ENCODE measurements around the gene MTFMT. TPM values are rescaled to one million over a fixed set of nuclear protein-coding genes. Genes with fewer than 3 reads are reported as not detected.

Gene MTFMT
- total and polyA plus RNA-seq, 2 of the 13 experiments (the other 11 are each of a cell fraction or from before 2014, with no cell fraction given): 9.9 to 23.2 TPM

DNA sequence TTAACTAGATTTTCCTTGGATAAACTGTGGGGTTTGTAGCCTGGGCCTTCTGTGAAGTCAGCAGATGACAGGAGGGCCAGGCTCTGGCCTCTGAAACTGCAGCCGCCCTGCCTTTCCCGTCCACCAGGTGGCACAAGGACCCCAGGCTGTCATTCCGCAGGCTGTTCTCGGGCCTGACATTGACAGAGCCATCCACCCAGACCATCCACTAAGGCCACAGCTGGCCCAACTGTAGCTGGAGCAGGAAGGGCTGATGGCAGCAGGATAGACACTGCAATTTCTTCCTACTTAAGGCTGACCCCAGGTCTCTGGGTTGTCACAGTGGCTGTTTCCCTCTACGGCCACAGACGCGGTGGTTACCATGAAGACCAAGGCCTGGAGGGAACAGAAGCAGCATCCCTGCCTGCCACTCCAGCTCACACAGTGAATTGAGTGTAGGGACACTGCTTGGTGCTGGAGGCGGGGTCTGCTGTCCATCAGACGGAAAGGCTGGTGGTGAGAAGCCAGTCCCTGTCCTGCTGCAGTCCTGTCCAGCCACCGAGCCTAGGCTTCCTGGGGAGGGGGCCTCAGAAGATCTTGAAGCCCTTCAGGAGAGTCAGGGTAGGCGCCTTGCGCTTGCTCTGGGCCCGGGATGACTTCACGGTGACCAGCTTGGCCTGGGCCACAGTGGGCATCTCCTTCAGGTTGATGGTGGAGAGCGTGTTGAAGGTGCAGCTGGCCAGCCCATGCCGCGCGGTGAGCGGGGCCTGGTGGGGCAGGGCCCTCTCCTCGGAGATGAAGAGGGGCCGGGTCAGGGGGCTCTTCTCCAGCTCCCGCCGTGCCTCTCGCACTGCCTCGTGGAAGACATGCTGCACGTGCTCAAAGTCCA is 25.1 kb upstream of the MTFMT start (continued):
- TF ChIP-seq ZMYM3 (CRISPR knock-in tag; IDR thresholded peaks at IDR 0.05) (no peak), NR3C1 (CRISPR knock-in tag; IDR thresholded peaks at IDR 0.05) (no peak), MEIS1 (CRISPR knock-in tag; IDR thresholded peaks at IDR 0.05; ENCODE audit: borderline replicate concordance) (peak; percentile 53; the same call in 1 of the 2 replicates), KLF9 (CRISPR knock-in tag; IDR thresholded peaks at IDR 0.05; ENCODE audit: low read depth) (no peak), PHF5A (CRISPR knock-in tag; IDR thresholded peaks at IDR 0.05; ENCODE audit: low read depth, unreplicated experiment) (no peak), PHF21A (CRISPR knock-in tag; IDR thresholded peaks at IDR 0.05) (no peak), ZFP1 (CRISPR knock-in tag; IDR thresholded peaks at IDR 0.05) (no peak), MZF1 (CRISPR knock-in tag; IDR thresholded peaks at IDR 0.05; ENCODE audit: borderline replicate concordance) (no peak), TBX2 (CRISPR knock-in tag; IDR thresholded peaks at IDR 0.05; ENCODE audit: borderline replicate concordance) (0 out of 2 replicates have a peak, but pooled peaks have one; percentile 16), ZNF296 (CRISPR knock-in tag; conservative IDR thresholded peaks at IDR 0.05) (no peak), ZBTB4 (CRISPR knock-in tag; IDR thresholded peaks at IDR 0.05; ENCODE audit: borderline replicate concordance) (peak; percentile 11; the same call in 1 of the 2 replicates), ZNF772 (CRISPR knock-in tag; IDR thresholded peaks at IDR 0.05) (no peak), ATM (IDR thresholded peaks at IDR 0.05; ENCODE audit: borderline replicate concordance) (no peak), FOXP1 (IDR thresholded peaks at IDR 0.05) (no peak), FOXP1 (CRISPR knock-in tag; IDR thresholded peaks at IDR 0.05) (no peak), MLLT10 (CRISPR knock-in tag; IDR thresholded peaks at IDR 0.05) (no peak), NPAS2 (CRISPR knock-in tag; IDR thresholded peaks at IDR 0.05; ENCODE audit: borderline replicate concordance) (no peak), HMG20A (CRISPR knock-in tag; IDR thresholded peaks at IDR 0.05; ENCODE audit: borderline replicate concordance) (peak; percentile 36; the same call in 1 of the 2 replicates), ZNF260 (CRISPR knock-in tag; IDR thresholded peaks at IDR 0.05; ENCODE audit: borderline replicate concordance, low read depth) (no peak), IRF1 (CRISPR knock-in tag; IDR thresholded peaks at IDR 0.05; ENCODE audit: low read depth) (no peak), AGO2 (optimal IDR thresholded peaks at IDR 0.05; ENCODE audit: low read depth, low read length) (no peak)
- TF ChIP-seq, protein P1, sequence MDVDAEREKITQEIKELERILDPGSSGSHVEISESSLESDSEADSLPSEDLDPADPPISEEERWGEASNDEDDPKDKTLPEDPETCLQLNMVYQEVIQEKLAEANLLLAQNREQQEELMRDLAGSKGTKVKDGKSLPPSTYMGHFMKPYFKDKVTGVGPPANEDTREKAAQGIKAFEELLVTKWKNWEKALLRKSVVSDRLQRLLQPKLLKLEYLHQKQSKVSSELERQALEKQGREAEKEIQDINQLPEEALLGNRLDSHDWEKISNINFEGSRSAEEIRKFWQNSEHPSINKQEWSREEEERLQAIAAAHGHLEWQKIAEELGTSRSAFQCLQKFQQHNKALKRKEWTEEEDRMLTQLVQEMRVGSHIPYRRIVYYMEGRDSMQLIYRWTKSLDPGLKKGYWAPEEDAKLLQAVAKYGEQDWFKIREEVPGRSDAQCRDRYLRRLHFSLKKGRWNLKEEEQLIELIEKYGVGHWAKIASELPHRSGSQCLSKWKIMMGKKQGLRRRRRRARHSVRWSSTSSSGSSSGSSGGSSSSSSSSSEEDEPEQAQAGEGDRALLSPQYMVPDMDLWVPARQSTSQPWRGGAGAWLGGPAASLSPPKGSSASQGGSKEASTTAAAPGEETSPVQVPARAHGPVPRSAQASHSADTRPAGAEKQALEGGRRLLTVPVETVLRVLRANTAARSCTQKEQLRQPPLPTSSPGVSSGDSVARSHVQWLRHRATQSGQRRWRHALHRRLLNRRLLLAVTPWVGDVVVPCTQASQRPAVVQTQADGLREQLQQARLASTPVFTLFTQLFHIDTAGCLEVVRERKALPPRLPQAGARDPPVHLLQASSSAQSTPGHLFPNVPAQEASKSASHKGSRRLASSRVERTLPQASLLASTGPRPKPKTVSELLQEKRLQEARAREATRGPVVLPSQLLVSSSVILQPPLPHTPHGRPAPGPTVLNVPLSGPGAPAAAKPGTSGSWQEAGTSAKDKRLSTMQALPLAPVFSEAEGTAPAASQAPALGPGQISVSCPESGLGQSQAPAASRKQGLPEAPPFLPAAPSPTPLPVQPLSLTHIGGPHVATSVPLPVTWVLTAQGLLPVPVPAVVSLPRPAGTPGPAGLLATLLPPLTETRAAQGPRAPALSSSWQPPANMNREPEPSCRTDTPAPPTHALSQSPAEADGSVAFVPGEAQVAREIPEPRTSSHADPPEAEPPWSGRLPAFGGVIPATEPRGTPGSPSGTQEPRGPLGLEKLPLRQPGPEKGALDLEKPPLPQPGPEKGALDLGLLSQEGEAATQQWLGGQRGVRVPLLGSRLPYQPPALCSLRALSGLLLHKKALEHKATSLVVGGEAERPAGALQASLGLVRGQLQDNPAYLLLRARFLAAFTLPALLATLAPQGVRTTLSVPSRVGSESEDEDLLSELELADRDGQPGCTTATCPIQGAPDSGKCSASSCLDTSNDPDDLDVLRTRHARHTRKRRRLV (CRISPR knock-in tag; IDR thresholded peaks at IDR 0.05): no peak
